GM19193 (cell line): ENCODE measurements around the gene TGM5.

Experiments
- POLR2A ChIP-seq: IDR thresholded peaks from 4 replicates; pipeline ENCODE4 v1.6.1; 2011; ENCODE audit not compliant: insufficient read depth, insufficient read length; ENCODE audit errors: extremely low read depth

TGM5 gene

GRCh38 chr15:43199945-43200488 lies 66.7 kb downstream of the TGM5 start:
- no peak for TF ChIP-seq POLR2A

DNA sequence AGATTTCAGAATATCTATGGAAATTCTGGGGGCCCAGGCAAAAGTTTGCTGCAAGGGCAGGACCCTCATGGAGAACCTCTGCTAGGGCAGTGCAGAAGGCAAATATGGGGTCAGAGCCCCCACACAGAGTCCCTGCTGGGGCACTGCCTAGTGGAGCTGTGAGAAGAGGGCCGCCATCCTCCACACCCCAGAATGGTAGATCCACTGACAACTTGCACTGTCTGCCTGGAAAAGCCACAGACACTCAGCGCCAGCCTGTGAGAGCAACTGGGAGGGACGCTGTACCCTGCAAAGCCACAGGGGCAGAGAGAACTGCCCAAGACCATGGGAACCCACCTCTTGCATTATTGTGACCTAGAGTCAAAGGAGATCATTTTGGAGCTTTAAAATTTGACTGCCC lies 67.7 kb downstream of the TGM5 start:
- TF ChIP-seq POLR2A, result no peak

DNA sequence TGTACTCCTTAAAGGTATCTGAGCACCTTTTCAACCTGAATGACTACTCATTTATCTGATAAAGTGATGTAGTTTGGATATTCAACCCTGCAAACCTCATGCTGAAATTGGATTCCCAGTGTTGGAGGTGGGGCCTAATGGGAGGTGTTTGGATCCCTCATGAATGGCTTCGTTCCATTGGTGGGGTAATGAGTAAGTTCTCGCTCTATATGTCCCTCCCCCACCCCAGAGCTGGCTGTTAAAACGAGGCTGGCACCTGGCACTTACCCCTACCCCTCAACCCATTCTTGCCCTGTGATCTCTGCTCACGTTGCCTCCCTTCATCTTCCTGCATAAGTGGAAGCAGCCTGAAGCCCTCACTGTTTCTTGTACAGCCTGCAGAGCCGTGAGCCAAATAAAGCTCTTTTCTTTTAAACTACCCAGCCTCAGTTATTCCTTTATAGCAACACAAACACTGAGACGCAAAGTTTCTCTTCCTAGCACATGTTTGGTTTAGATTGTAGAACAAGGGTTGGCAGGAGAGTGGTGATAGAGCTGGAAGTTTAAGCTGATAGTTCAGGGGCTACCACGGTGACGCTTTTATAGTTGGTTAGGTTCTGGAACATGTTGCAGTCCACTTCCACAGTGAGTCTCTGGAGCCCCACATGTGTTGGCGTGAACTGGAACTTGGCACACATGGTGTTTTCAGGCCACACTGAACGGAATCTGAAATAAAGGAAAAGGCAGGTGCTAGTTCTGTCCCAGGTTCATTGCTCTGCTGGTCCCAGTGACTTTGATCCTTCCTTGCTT lies 69.8 kb downstream of the TGM5 start:
- TF ChIP-seq POLR2A, result no peak

GRCh38 chr15:43194795-43195194 lies 71.9 kb downstream of the TGM5 start:
- no peak for TF ChIP-seq POLR2A

- TF ChIP-seq POLR2A, result no peak
These were observed 73.0 kb downstream of the TGM5 start for GRCh38 chr15:43193710-43194109.

DNA sequence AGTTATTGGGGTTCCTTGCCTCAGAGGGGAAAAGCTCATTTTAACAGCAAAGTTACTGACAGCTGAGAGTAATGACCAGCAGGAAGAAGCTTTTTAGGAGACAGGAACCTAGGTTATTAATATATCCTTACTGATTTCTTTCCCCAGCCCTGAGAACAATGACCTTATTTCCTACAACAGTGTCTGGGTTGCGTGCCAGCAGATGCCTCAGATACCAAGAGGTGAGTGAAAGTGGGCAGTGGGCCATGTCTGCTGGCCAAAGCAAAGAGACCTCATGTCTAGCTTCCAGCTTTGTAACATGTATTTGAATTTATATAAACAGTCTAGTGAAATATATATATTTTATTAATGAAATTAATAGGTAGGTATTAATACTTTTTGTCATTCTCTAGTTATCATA lies 76.5 kb downstream of the TGM5 start:
- no peak for TF ChIP-seq POLR2A

DNA sequence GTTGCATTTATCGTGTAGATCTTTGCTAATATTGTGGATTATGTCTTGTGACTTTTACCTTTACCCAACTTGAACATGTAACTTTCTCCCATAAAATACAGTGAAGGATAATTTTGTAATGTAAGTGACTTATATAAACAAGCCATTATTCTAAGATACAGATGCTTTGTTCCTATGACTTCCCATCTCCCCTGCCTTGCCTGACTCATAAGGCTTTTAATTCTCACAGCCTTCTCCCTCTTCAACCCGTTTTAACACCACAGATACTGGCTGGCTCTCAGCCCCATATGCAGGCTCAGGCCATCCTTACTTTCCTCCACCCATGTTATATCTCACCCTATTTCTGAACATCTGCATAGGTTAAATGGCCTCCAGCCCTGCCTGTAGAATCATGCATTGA lies 77.4 kb downstream of the TGM5 start:
- TF ChIP-seq POLR2A, result no peak

DNA sequence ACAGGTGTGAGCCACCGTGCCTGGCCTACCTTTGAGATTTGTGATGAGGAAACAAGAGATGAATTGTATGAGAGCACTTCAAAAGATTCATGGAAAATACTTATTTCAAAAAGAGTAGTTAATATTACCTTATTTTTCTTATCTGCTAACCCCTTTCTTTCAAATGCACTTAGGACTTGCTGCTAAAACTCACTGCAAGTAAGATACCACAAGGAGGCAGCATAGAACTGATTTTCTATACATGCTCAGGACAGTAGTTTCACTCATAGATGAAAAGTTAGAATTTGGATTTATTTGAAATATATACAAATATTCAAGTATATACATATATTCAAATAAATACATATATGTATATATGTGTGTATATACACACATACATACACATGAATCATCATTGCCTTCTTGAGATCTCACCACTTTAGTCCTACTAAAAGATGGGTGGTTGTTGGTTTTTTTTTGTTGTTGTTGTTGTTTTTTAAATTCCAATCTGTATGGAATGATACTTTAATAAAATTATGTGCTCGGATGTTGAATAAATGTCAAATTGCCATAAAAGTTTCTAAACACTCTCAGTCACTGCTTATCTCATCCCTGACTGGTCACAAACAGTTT lies 79.1 kb downstream of the TGM5 start:
- no peak for TF ChIP-seq POLR2A

DNA sequence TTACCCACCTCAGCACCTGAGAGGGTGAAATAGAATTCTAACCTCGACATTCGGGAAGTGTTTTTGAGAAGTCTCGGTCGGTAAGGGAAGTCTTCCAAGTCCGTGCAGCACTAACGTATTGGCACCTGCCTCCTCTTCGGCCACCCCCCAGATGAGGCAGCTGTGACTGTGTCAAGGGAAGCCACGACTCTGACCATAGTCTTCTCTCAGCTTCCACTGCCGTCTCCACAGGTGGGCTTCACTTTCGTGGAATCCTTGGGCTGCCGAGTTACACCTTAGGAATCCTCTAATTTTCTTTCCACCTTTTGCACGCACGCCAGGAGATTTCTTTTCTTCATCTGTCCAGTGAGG lies 80.8 kb downstream of the TGM5 start:
- no peak for TF ChIP-seq POLR2A

DNA sequence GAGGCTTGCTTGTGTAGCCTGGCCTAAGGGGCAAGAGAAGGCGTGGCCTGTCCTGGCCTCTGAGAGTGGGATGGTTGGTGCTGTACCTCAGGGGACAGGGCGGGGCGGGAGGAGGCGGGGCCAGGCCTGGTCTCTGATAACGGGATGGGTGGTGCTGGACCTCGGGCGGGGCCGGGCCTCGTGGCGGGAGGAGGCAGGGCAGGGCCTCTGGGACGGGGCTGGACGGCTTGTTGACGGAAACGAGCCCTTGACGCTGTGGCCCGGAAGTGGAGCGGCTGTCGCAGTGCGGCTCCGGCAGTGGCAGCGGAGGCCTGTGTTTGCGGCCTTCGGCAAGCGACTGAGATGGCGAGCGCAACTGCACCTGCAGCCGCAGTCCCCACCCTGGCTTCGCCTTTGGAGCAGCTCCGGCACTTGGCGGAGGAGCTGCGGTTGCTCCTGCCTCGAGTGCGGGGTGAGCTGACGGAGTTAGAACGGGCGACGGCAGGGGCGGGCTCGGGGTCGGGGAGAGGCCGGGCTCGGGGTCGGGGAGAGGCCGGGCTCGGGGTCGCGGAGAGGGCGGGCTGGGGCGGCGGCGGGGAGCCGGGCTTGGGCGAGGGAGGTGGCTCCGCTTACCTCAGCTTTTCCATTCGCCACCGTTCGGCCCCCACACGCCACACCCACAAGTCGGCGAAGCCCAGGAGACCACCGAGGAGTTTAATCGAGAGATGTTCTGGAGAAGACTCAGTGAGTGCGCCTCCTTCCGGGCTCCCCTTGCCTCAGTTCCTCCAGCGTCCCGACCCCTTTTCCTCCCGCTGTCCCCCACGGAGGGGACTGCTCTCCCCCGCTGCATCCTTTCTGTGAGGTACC lies 81.3 kb downstream of the TGM5 start, which contains the start of gene CCNDBP1:
Gene CCNDBP1 (plus strand): TSS at position 247 of the 846 bp plus-strand sequence. CDS start 96 bp downstream, at position 343.
- peak; percentile 95 for TF ChIP-seq POLR2A

DNA sequence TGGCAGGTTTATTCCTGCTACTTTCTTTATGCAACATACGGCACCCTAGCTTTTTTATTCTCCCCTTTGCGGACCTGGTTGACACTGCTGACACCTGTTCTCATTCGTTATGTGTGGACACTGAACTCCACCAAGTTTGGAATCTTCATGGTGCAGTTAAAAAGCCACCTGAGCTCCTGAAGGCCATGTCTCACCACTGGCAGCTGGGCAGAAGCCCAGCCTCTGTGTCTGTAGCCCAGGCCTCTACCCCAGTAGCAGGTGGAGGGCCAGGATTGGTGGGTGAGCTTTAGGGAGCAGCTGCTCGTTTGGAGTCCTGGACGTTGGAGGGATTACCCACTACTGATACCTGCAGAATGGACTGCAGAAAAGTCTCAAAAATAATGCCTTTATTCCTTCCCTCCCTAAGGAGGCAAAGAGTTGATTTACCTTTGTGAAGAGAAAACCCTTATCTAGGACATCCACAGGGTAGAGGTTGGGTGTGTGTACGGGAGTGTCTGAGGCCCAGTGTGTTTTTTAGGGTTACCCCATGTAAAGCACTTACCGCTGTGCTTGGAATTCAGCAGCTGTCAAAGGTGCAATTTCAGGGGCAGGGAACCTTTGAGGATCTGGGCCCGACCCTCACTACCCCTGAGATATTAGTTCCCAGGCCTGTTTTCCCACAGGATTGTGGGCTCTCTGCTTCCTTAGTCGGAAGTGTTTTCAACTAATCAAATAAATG lies 82.2 kb downstream of the TGM5 start:
- no peak for TF ChIP-seq POLR2A

- no peak for TF ChIP-seq POLR2A
These were observed 83.5 kb downstream of the TGM5 start for GRCh38 chr15:43183270-43183669.
